Activated T-helper 2 cell treated with anti-CD3 and anti-CD28 coated beads, Interferon-gamma antibody, Interleukin-2, Interleukin-4, amounts not matched to agents 10 μg/mL and 5 μg/mL and 100 μg/mL, durations not matched to agents 14 hours and 24 hours and 36 hours (primary cell): ENCODE results near the gene BRWD1. TPM values are rescaled to one million over a fixed set of nuclear protein-coding genes. Genes with fewer than 3 reads are reported as not detected.

ENCODE experiments used
- DNase-seq: peaks from one replicate; pipeline ENCODE4 v3.0.0; 2021; ENCODE audit warnings: low spot score
- H3K27ac Mint-ChIP-seq: one replicate; pipeline ENCODE4 v1.8.0; 2021; ENCODE audit warnings: mixed read lengths
- H3K27me3 Mint-ChIP-seq: one replicate; pipeline ENCODE4 v1.8.0; 2021; ENCODE audit warnings: low read depth, mixed read lengths
- H3K36me3 Mint-ChIP-seq: one replicate; pipeline ENCODE4 v1.8.0; 2021; ENCODE audit warnings: low read depth, mixed read lengths
- H3K4me1 Mint-ChIP-seq: one replicate; pipeline ENCODE4 v1.8.0; 2021; ENCODE audit warnings: low read depth, mixed read lengths
- H3K4me3 Mint-ChIP-seq: one replicate; pipeline ENCODE4 v1.8.0; 2021; ENCODE audit warnings: low read depth, mild to moderate bottlenecking, moderate library complexity, mixed read lengths
- H3K9me3 Mint-ChIP-seq: one replicate; pipeline ENCODE4 v1.8.0; 2021; ENCODE audit warnings: mixed read lengths
- intact Hi-C: fragments of 100-400 bp; cut with micrococcal nuclease; formaldehyde crosslinking; loops from one replicate; pipeline ENCODE4 v1.15.1; 2023
- total RNA-seq: library from RNA; stranded (reverse); gene quantifications from 2 replicates; pipeline ENCODE4 v1.2.3, GENCODE V29; 2022

BRWD1 gene
- total RNA-seq, 1 donor from 2014 or later, result 36.0 TPM

DNA sequence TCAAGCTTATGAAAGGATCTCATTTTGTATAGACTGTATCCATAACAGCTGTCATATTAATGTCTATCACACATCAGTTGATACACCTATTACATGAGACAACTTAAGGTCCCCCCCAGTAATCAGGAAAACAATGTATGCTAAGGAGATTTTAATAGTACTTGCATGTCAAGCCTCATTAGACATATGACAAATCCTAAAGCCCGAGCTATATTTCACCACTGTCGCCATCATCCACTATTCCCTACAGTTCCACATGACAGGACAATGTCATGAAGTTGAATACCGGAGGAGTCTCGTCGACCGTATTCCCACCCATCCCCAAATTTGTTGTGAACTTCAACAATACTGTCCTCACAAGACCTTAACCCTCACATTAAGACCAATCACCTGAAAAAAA is 32.0 kb upstream of the BRWD1 start:
- no peaks in the 10 kb centered on the region for H3K9me3 Mint-ChIP-seq
- H3K27me3 Mint-ChIP-seq, result no peaks in the 10 kb centered on the region
- H3K36me3 Mint-ChIP-seq, result peaks cover 68% of the 10 kb centered on the region
- DNase-seq, result no peak
- no peak overlapping the region for H3K27ac Mint-ChIP-seq
- peaks cover 39% of the 10 kb centered on the region for H3K4me1 Mint-ChIP-seq
- intact Hi-C loops, result no loop called here
- peak overlapping the region; percentile 78 for H3K4me3 Mint-ChIP-seq

DNA sequence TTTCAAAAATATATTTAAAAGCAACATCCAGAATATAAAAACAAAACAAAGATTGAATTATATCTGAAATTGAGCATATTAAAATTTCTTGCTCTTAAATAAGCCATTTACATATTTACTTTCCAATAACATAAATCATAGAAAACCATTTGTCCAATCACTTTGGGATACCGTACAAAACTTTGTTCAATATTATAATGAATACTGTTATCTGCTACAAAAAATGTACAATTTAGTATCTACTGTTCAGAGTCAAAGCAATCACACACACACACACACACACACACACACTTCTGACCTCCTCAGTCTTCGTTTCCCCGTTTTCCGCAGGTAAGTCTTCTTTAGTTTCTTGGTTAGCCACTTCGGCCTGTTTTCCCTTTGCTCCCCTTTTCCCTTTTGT is 31.4 kb upstream of the BRWD1 start:
- H3K36me3 Mint-ChIP-seq, result peaks cover 68% of the 10 kb centered on the region
- intact Hi-C loops, result no loop called here
- H3K4me1 Mint-ChIP-seq, result peaks cover 35% of the 10 kb centered on the region
- no peaks in the 10 kb centered on the region for H3K9me3 Mint-ChIP-seq
- no peak for DNase-seq
- H3K27me3 Mint-ChIP-seq, result no peaks in the 10 kb centered on the region
- peak overlapping the region; percentile 34 for H3K4me3 Mint-ChIP-seq
- no peak overlapping the region for H3K27ac Mint-ChIP-seq

DNA sequence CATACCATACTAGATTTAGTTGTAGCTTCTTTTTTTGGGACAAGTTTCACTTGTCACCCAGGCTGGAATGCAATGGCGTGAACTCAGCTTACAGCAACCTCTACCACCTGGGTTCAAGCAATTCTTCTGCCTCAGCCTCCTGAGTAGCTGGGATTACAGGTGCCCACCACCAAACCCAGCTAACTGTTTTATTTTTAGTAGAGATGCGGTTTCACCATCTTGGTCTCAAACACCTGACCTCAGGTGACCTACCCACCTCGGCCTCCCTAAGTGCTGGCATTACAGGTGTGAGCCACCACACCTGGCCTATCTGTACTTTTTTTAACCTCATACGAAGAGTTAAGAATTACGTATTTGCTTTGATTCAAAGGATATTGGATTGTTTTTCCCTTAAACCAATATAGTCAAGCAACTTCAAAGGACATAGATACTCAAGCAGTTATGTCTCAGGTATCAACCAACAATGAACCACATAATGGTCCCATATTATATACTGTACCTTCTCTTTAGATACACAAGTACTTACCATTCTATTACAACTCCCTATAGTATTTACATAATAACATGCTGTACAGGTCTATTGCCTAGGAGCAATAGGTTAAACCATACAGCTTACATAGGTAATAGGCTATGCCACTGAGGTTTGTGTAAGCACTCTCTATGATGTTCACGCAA is 28.0 kb upstream of the BRWD1 start:
- intact Hi-C loops, result no loop called here
- Mint-ChIP-seq H3K27me3 (no peaks in the 10 kb centered on the region), H3K9me3 (no peaks in the 10 kb centered on the region), H3K4me3 (no peak overlapping the region), H3K4me1 (peaks cover 23% of the 10 kb centered on the region), H3K27ac (no peak overlapping the region), H3K36me3 (peaks cover 52% of the 10 kb centered on the region)
- no peak for DNase-seq

DNA sequence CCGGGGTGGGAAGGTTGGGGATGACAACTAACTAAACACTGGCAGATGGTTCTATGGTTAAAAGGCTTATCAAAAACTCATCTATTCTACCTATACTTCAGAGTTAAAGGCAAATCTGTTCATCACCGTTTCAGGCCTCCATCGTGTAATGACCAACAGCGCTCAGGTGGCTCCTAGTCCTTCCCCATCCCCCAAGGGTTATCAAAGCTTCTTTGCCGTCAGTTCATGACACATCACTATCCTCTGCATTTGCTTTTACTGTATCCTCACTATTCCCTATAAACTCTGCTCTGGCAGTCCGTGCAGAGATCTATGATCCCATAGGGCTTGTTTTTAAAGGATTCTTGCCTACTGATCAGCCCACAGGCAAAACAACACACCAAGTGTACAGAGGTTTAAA is 27.3 kb upstream of the BRWD1 start:
- Mint-ChIP-seq H3K9me3 (no peaks in the 10 kb centered on the region), H3K4me1 (peaks cover 16% of the 10 kb centered on the region), H3K27ac (no peak overlapping the region), H3K27me3 (no peaks in the 10 kb centered on the region), H3K4me3 (no peak overlapping the region), H3K36me3 (peaks cover 45% of the 10 kb centered on the region)
- no peak for DNase-seq
- intact Hi-C loops, result no loop called here

DNA sequence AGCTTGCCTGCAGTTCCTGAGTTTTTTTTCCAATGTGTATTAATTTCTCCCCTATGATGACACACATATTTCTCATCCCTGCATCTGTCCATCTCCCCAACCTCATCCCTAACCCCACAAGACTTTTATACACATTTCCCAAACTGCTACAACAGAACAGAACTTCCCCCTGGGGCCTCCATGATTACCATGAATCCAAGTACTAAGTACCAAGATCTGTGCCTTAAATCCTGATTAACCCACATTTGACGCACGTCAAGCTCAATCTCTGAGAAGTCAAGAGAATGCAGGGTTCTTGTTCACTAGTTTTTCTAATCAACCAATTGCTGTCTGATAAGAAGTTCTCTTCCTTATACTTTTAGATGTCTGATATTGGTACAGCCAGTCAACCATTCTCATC is 25.8 kb upstream of the BRWD1 start:
- DNase-seq, result no peak
- intact Hi-C loops, result no loop called here
- Mint-ChIP-seq H3K4me3 (no peak overlapping the region), H3K27me3 (no peaks in the 10 kb centered on the region), H3K27ac (no peak overlapping the region), H3K4me1 (peaks cover 7% of the 10 kb centered on the region), H3K9me3 (no peaks in the 10 kb centered on the region), H3K36me3 (peaks cover 32% of the 10 kb centered on the region)

DNA sequence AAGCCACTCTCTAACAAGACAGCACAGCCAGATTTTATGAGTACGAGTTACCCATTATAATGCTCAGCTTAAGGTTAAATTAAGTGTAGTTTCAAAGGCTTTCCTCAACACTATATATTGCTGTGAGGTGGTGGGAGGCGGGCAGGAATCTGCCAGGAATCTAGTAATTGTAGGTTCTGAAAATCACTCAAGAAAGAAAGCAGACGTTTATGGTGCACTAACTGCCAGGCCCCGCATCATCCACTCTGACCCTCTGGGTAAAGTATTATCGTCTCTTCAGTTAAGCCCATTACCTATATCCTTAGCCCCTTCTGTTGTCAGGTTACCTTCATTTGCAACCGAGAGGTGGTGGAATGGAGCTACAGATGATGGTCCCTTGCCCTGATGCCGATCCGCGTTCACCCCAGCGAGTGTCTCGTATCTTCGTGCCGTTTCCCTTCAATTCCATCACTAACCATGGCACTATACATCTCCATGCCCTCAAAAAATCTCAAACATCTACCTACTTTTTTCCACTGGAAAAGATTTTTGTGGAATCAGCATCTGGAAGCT is 23.1 kb upstream of the BRWD1 start:
- no peak overlapping the region for H3K27ac Mint-ChIP-seq
- H3K27me3 Mint-ChIP-seq, result no peaks in the 10 kb centered on the region
- no peaks in the 10 kb centered on the region for H3K4me1 Mint-ChIP-seq
- H3K9me3 Mint-ChIP-seq, result no peaks in the 10 kb centered on the region
- DNase-seq, result no peak
- peaks cover 9% of the 10 kb centered on the region for H3K36me3 Mint-ChIP-seq
- H3K4me3 Mint-ChIP-seq, result no peak overlapping the region
- intact Hi-C loops, result no loop called here

DNA sequence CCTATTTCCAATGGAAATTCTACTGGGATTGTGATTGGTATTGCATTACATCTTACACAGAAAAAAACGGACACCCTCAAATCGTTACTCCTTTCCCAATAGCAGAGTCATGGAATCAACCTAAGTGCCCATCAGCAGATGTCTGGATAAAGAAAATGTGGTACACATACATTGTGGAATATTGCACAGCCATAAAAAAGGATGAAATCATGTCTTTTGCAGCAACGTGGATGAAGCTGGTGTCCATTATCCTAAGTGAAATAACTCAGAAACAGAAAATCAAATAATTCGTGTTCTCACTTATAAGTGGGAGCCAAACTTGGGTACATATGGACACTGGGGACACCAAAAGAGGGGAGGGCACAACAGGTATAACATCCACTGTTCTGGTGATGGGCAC is 21.2 kb upstream of the BRWD1 start:
- no peak overlapping the region for H3K27ac Mint-ChIP-seq
- intact Hi-C loops, result no loop called here
- no peaks in the 10 kb centered on the region for H3K27me3 Mint-ChIP-seq
- no peaks in the 10 kb centered on the region for H3K4me1 Mint-ChIP-seq
- no peak overlapping the region for H3K4me3 Mint-ChIP-seq
- H3K36me3 Mint-ChIP-seq, result no peaks in the 10 kb centered on the region
- no peak for DNase-seq
- H3K9me3 Mint-ChIP-seq, result no peaks in the 10 kb centered on the region

DNA sequence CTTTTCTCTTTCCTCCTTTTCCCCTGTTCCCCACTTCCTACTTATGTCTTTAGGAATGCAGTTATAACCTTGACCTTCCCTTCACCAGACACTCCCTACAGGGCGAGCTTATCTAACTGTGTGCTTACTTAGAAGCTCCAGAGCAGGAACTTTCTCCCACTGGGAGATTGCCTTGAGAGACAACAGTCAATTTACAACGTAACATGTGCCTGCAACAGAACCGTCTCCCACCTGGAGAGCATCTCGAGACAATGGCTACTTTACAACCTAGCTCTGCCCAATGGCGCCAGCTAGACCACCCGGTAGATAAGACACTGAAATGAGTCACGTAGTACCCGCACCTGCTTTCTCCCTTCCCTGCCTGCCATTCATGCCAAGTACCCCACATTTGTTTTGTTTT is 18.7 kb upstream of the BRWD1 start:
- intact Hi-C loops, result no loop called here
- Mint-ChIP-seq H3K4me1 (no peaks in the 10 kb centered on the region), H3K9me3 (no peaks in the 10 kb centered on the region), H3K36me3 (no peaks in the 10 kb centered on the region), H3K27ac (no peak overlapping the region), H3K4me3 (no peak overlapping the region), H3K27me3 (no peaks in the 10 kb centered on the region)
- DNase-seq, result no peak

DNA sequence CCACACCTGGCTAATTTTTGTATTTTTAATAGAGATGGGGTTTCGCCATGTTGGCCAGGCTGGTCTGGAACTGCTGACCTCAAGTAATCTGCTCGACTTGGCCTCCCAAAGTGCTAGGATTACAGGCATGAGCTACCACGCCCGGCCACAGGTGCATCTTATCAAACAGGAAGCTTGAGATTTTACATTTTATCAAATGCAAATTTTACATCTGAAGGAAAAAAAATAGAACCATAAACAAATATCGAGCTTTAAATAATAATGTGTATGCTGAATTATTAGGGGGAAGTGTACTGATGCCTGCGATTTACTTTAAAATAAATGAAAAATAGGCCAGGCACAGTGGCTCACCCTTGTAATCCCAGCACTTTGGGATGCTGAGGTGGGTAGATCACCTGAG is 16.6 kb upstream of the BRWD1 start:
- no peaks in the 10 kb centered on the region for H3K36me3 Mint-ChIP-seq
- H3K4me1 Mint-ChIP-seq, result no peaks in the 10 kb centered on the region
- intact Hi-C loops, result no loop called here
- H3K27me3 Mint-ChIP-seq, result no peaks in the 10 kb centered on the region
- no peak overlapping the region for H3K27ac Mint-ChIP-seq
- H3K9me3 Mint-ChIP-seq, result no peaks in the 10 kb centered on the region
- no peak overlapping the region for H3K4me3 Mint-ChIP-seq
- DNase-seq, result no peak

DNA sequence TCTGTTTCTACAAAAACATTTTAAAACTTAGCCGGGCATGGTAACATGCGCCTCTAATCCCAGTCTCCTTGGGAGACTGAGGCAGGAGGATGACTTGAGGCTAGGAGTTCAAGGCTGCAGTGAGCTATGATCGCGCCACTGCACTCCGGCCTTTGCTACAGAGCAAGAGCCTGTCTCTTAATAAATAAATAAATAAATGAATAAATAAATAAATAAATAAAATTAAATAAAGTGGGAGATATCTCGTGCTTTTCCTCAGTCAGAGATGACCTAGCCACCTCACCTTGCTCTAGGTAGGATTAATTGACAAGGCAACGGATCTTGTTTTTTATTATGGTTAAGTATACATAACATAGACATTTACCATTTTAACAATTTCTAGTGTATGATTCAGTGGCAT is 14.3 kb upstream of the BRWD1 start:
- Mint-ChIP-seq H3K4me3 (no peak overlapping the region), H3K27ac (no peak overlapping the region), H3K27me3 (peaks cover 2% of the 10 kb centered on the region), H3K9me3 (no peaks in the 10 kb centered on the region), H3K4me1 (no peaks in the 10 kb centered on the region), H3K36me3 (no peaks in the 10 kb centered on the region)
- intact Hi-C loops, result no loop called here
- DNase-seq, result no peak

DNA sequence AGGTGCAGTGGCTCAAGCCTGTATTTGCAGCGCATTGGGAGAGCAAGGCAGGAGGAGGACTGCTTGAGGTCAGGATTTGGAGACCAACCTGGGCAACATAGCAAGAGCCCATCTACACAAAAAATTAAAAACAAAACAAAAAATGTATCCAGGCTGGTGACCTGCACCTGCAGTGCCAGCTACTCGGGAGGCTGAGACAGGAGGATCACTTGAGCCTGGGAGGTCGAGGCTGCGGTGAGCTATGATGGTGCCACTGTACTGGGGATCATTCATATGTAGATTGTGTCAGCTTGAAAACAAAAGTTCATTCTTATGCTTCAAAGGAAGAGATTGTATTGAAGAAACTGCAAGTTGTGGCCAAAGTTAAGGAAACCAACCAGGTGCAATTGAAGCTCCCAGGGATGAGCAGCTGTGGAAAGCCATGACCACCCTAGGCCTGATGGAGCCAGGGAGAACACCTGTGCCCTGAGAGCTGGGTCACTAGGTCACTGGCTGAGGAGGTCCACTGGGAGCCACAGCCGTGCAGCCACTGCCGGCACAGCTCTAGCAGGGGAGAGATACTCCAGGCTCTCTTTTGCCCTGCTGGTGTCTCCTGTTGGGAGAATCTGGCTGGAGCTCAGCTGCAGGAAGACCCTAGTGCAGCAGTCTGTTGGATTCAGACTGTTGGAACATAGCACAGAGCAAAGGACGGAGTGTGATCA is 13.3 kb upstream of the BRWD1 start:
- H3K9me3 Mint-ChIP-seq, result no peaks in the 10 kb centered on the region
- DNase-seq, result no peak
- H3K27me3 Mint-ChIP-seq, result peaks cover 2% of the 10 kb centered on the region
- intact Hi-C loops, result no loop called here
- H3K36me3 Mint-ChIP-seq, result no peaks in the 10 kb centered on the region
- no peaks in the 10 kb centered on the region for H3K4me1 Mint-ChIP-seq
- H3K27ac Mint-ChIP-seq, result no peak overlapping the region
- H3K4me3 Mint-ChIP-seq, result no peak overlapping the region

DNA sequence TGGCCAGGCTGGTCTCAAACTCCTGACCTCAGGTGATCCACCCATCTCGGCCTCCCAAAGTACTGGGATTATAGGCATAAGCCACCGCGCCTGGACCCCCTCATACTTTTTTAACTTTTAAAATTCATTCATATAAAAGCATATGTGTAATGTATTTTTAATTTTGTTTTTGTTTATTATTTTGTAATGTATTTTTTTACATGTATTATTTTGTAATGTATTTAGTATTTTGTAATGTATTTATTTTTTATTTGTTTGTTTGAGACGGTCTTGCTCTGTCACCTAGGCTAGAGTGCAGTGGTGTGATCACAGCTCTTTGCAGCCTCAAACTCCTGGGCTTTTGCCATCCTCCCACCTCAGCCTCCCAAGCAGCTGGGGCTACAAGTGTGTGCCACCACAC is 12.0 kb upstream of the BRWD1 start:
- peaks cover 2% of the 10 kb centered on the region for H3K27me3 Mint-ChIP-seq
- H3K36me3 Mint-ChIP-seq, result no peaks in the 10 kb centered on the region
- H3K4me1 Mint-ChIP-seq, result no peaks in the 10 kb centered on the region
- H3K4me3 Mint-ChIP-seq, result no peak overlapping the region
- DNase-seq, result no peak
- H3K27ac Mint-ChIP-seq, result no peak overlapping the region
- H3K9me3 Mint-ChIP-seq, result no peaks in the 10 kb centered on the region
- intact Hi-C loops, result no loop called here

DNA sequence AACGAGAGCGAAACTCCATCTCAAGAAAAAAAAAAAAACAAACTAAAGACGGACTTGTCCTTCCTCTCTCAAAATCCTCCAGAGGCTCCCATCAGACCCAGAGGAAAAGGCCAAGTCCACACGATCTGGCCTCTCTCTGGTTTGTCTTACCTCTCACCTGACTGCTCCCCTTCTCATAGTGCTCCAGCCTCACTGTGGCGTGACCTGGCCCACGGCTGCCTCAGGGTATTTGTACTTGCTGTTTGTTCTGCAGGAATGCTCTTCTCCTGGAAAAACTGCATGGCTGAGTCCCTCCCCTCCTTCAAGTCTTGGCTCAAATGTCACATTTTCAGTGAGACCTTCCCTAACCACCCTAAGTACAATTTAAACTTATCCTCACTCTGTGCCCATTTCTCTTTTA is 8.0 kb upstream of the BRWD1 start:
- DNase-seq, result no peak
- peaks cover 3% of the 10 kb centered on the region for H3K4me1 Mint-ChIP-seq
- peaks cover 2% of the 10 kb centered on the region for H3K27me3 Mint-ChIP-seq
- no peaks in the 10 kb centered on the region for H3K36me3 Mint-ChIP-seq
- H3K27ac Mint-ChIP-seq, result no peak overlapping the region
- H3K4me3 Mint-ChIP-seq, result no peak overlapping the region
- intact Hi-C loops, result no loop called here
- no peaks in the 10 kb centered on the region for H3K9me3 Mint-ChIP-seq
